PC-3 (cell line): Measurements from ENCODE around the gene SLC10A2.

Experiments
- EZH2 ChIP-seq: fragments of 300-600 bp; sonication (generic); IDR thresholded peaks from one replicate; pipeline ENCODE4 v1.6.1; 2017; ENCODE audit warnings: antibody characterized with exemption, mild to moderate bottlenecking, low read length; ENCODE audit not compliant: unreplicated experiment
- EZH2phosphoT487 ChIP-seq: fragments of 300-600 bp; sonication (generic); IDR thresholded peaks from 2 replicates; pipeline ENCODE4 v1.6.1; 2018; ENCODE audit warnings: mild to moderate bottlenecking, antibody characterized with exemption, low read length, borderline replicate concordance
- TF ChIP-seq, protein P1 (sequence below): fragments of 300-600 bp; sonication (generic); conservative IDR thresholded peaks from 2 replicates; pipeline ENCODE4 v1.5.1; 2017; ENCODE audit warnings: antibody characterized with exemption, low read depth, mild to moderate bottlenecking, low read length

DNA sequence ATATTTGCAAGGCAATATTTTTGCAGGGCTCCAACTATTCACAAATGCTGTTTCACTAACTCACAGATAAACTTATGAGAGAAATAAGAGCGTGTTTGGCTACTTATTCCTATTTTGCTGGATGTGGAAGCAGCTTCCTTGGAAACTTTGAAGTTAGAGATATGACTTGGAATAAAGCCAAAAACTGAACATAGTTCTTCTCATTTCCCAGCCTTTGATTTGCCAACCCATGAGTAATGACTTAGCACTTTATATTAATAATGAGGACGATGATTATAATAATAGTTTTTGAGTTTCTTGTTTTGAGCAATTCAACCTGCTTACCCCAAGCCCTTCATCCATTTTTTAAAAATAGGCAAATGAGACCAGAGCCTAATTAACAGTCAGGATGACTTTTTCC is 47.7 kb downstream of the SLC10A2 start:
- TF ChIP-seq EZH2 (no peak), EZH2phosphoT487 (no peak)
- TF ChIP-seq, protein P1, sequence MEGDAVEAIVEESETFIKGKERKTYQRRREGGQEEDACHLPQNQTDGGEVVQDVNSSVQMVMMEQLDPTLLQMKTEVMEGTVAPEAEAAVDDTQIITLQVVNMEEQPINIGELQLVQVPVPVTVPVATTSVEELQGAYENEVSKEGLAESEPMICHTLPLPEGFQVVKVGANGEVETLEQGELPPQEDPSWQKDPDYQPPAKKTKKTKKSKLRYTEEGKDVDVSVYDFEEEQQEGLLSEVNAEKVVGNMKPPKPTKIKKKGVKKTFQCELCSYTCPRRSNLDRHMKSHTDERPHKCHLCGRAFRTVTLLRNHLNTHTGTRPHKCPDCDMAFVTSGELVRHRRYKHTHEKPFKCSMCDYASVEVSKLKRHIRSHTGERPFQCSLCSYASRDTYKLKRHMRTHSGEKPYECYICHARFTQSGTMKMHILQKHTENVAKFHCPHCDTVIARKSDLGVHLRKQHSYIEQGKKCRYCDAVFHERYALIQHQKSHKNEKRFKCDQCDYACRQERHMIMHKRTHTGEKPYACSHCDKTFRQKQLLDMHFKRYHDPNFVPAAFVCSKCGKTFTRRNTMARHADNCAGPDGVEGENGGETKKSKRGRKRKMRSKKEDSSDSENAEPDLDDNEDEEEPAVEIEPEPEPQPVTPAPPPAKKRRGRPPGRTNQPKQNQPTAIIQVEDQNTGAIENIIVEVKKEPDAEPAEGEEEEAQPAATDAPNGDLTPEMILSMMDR: no peak
